H1 (cell line): Measurements from ENCODE around the gene CCDC157.

Experiments used
- CEBPB ChIP-seq: IDR thresholded peaks from 2 replicates; pipeline ENCODE4 v1.6.1; 2012; ENCODE audit warnings: low read depth, low read length
- CHD2 ChIP-seq: IDR thresholded peaks from 2 replicates; pipeline ENCODE4 v1.6.1; 2012; ENCODE audit warnings: low read length, improper control_type of control experiment
- CTCF ChIP-seq, 3 experiments: IDR thresholded peaks; 1 replicate in 2 of 3; 2 replicates in 1 of 3; pipeline versions ENCODE4 v1.5.1 to v1.6.1; 2011; ENCODE audit warnings: low read length in 3 of 3, mild to moderate bottlenecking in 3 of 3, inconsistent platforms in 2 of 3, low read depth in 1 of 3, moderate library complexity in 1 of 3; ENCODE audit not compliant: insufficient read depth in 1 of 3; ENCODE audit errors: control extremely low read depth in 1 of 3
- EGR1 ChIP-seq: IDR thresholded peaks from 2 replicates; pipeline ENCODE4 v1.6.1; 2011; ENCODE audit warnings: low read depth, low read length, borderline replicate concordance
- EP300 ChIP-seq, 2 experiments: IDR thresholded peaks; 1 replicate in 1 of 2; 2 replicates in 1 of 2; pipeline ENCODE4 v1.6.1; 2011 to 2012; ENCODE audit warnings: low read depth in 2 of 2, low read length in 2 of 2, mild to moderate bottlenecking in 2 of 2, borderline replicate concordance in 1 of 2, inconsistent platforms in 1 of 2, moderate library complexity in 1 of 2
- EZH2 ChIP-seq: fragments of 200-600 bp; sonication (generic); IDR thresholded peaks from 2 replicates; pipeline ENCODE4 v1.7.1; 2012; ENCODE audit warnings: low read depth, mild to moderate bottlenecking, moderate library complexity, low read length, inconsistent platforms; ENCODE audit not compliant: severe bottlenecking
- POLR2A ChIP-seq, 2 experiments: IDR thresholded peaks; 1 replicate in 1 of 2; 2 replicates in 1 of 2; pipeline ENCODE4 v1.6.1; 2011; ENCODE audit warnings: low read depth in 2 of 2, low read length in 2 of 2, mild to moderate bottlenecking in 2 of 2; ENCODE audit errors: control extremely low read depth in 1 of 2
- TAF1 ChIP-seq: IDR thresholded peaks from 2 replicates; pipeline ENCODE4 v1.6.1; 2011; ENCODE audit warnings: mild to moderate bottlenecking, low read depth, low read length
- TBP ChIP-seq: IDR thresholded peaks from 2 replicates; pipeline ENCODE4 v1.6.1; 2011; ENCODE audit warnings: low read depth, low read length, improper control_type of control experiment
- TCF12 ChIP-seq: IDR thresholded peaks from 2 replicates; pipeline ENCODE4 v1.6.1; 2011; ENCODE audit warnings: low read depth, mild to moderate bottlenecking, low read length
- YY1 ChIP-seq: IDR thresholded peaks from 2 replicates; pipeline ENCODE4 v1.6.1; 2011; ENCODE audit warnings: low read depth, mild to moderate bottlenecking, low read length
- TF ChIP-seq, protein P1 (sequence below): IDR thresholded peaks from 2 replicates; pipeline ENCODE4 v1.6.1; 2012; ENCODE audit warnings: inconsistent platforms
- TF ChIP-seq, protein P2 (sequence below): IDR thresholded peaks from 2 replicates; pipeline ENCODE4 v1.6.1; 2011; ENCODE audit warnings: low read length, improper control_type of control experiment

- TF ChIP-seq POLR2A (IDR thresholded peaks at IDR 0.05; ENCODE audit: control extremely low read depth in 1 of 2, low read depth in 2 of 2, low read length in 2 of 2) (no peak), EGR1 (no peak), CHD2 (no peak), TAF1 (no peak), TBP (no peak), CTCF (IDR thresholded peaks at IDR 0.05; ENCODE audit: control extremely low read depth in 1 of 3, insufficient read depth in 1 of 3, low read depth in 1 of 3, low read length in 3 of 3) (no peak), EP300 (IDR thresholded peaks at IDR 0.05; ENCODE audit: borderline replicate concordance in 1 of 2, low read depth in 2 of 2, low read length in 2 of 2) (no peak), YY1 (no peak), EZH2 (no peak), TCF12 (no peak), CEBPB (no peak)
- TF ChIP-seq, protein P1, sequence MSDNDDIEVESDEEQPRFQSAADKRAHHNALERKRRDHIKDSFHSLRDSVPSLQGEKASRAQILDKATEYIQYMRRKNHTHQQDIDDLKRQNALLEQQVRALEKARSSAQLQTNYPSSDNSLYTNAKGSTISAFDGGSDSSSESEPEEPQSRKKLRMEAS = no peak
- TF ChIP-seq, protein P2, sequence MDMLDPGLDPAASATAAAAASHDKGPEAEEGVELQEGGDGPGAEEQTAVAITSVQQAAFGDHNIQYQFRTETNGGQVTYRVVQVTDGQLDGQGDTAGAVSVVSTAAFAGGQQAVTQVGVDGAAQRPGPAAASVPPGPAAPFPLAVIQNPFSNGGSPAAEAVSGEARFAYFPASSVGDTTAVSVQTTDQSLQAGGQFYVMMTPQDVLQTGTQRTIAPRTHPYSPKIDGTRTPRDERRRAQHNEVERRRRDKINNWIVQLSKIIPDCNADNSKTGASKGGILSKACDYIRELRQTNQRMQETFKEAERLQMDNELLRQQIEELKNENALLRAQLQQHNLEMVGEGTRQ = no peak
Measured at GRCh38 chr22:30308518-30309230, 48.1 kb upstream of the CCDC157 start.
